Activated CD8-positive, alpha-beta memory T cell treated with anti-CD3 and anti-CD28 coated beads for 36 hours (primary cell): ENCODE measurements around the gene MAP4K1. TPM values are rescaled to one million over a fixed set of nuclear protein-coding genes. Genes with fewer than 3 reads are reported as not detected.

Source experiments
- CTCF ChIA-PET: fragments of 350-600 bp; sonication (Branson Sonifier 250); formaldehyde crosslinking; loops from one replicate; lab custom pipeline; 2021; ENCODE audit warnings: antibody characterized with exemption; lab: Charles Lee
- POLR2A ChIA-PET: fragments of 350-600 bp; sonication (Branson Sonifier 250); formaldehyde crosslinking; loops from one replicate; lab custom pipeline; 2021; ENCODE audit warnings: antibody characterized with exemption; lab: Charles Lee
- total RNA-seq, 2 experiments: library from RNA; stranded (reverse); gene quantifications; one replicate each; pipeline ENCODE4 v1.2.3, GENCODE V29; 2021

The MAP4K1 gene
- total RNA-seq, 2 experiments from 2014 or later = 159 to 165 TPM

DNA sequence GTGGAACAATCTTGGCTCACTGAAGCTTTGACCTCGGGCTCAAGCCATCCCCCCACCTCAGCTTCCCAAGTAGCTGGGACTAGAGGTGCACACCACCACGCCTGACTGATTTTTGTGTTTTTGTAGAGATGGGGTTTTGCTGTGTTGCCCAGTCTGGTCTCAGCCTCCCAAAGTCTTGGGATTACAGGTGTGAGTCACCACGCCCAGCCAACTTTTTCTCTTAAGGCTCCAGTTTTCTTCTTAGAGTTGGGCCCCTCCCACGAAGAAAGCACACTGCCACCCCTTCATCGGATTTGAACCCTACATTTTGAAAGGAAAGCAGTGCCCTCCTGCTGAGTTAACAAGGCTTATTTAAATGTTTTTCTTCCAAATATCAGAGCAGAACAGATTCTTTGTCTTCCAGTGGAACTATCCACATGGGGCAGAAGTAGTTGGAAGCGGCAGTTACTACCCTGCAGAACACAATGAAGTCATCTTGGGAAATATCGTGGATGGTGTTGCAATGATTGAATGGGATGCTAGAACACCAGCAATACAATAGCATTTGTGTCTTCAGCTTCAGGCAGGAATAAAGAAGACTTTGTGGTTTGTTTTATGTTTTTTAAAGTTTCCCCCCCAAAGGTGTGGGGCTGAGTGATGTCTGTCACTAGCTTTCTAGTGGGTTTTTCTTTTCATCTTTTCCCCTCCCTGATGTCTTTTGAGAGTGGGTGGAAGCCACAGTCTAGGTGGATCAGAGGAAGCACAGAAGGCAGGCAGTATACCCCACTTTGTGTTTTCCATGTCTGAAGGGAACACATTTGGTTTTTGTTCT lies 38.6 kb upstream of the MAP4K1 start:
- CTCF ChIA-PET = interaction anchor here (0.9 to 1.2 kb wide), 3 partner anchors 11 to 124 kb away, joined by 3 read pairs; no protein-coding TSS in a partner anchor
- POLR2A ChIA-PET = interaction anchor here (0.6 to 1.3 kb wide), 3 partner anchors 9 to 28 kb away, joined by 3 to 7 read pairs (median 4); partner anchors contain the start of gene ACTN4

DNA sequence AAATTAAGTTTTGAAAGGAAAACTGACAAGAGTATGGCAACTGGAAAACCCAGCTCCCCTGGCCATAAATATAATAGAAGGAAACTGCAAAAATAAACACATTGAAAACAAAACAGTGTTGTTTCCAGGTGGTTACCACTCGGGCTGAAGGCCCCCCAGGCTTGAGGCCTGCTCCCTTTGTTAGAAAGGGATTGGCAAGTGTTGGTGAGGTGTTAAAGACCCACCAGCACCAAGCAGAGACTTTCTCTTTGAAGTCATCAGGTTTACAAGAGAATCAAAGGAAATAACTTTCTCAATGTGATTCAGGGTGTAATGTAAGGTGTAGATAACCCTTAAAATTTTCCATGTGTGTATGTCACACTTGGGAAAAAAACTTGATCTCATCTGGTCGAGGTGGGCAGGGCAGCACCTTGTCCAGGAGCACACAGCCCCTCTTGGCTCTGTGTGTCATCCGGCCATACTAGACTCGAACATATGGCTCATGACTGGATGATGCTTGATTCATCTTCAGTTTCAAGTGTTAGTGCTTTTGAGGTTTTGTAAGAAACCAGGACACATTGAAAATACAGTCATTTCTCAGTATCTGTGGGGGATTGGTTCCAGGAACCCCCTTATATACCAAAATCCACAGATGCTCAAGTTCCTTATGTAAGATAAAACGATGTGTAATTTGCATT lies 37.5 kb upstream of the MAP4K1 start:
- ChIA-PET POLR2A (no interaction called here), CTCF (no interaction called here)

DNA sequence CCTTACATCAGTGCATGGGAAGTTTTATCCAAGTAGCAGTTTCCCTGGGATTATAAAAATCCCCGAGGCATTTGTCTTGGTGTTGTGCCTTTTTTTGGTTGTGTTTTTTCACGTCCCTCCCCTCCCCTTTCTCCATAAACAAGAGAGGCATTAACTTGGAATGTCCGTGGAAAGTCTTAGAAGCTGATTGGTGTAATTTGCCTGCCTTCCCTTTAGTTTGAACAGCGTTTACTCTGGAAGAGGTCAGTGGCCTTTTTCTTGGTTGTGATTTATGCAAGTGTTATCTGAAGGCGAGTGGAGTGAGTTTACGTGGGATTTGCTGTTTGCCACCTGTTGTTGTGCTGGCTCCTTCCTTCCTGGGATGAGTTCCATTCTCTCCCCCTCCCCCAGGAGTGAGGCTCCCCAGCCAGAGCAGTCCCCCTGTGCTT lies 36.9 kb upstream of the MAP4K1 start:
- CTCF ChIA-PET = interaction anchor here (1.6 kb wide), 1 partner anchor 16 kb away, joined by 6 read pairs; no protein-coding TSS in a partner anchor
- POLR2A ChIA-PET = no interaction called here

DNA sequence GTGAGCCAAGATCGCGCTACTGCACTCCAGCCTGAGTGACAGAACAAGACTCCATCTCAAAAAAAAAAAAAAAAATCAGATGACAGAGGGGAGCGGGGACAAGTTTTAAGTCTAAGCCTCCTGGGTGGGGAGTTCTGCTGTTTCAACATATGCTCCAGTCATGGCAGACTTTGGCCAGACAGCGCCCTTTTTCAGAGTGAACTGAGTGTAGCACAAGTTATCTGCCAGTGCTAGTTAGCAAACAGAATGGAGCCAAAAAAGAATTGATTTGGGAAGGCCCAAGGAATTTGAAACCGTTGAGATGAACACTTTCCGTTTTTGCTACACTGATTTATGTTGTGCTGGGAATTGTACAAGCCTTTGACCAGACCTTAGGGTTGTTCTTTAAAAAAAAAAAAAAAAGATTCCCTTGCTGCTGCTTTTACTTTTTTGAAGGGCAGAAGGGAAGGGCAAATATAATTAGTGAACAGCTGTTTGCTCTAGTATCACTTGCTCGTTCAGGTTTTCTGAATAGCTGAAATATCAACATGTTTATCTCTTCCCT lies 35.3 kb upstream of the MAP4K1 start:
- ChIA-PET POLR2A (interaction anchor here (0.7 kb wide), 1 partner anchor 29 kb away, joined by 3 read pairs; no protein-coding TSS in a partner anchor), CTCF (interaction anchor here (0.5 to 1.6 kb wide), 2 partner anchors 17 to 331 kb away, joined by 3 to 6 read pairs; no protein-coding TSS in a partner anchor)

DNA sequence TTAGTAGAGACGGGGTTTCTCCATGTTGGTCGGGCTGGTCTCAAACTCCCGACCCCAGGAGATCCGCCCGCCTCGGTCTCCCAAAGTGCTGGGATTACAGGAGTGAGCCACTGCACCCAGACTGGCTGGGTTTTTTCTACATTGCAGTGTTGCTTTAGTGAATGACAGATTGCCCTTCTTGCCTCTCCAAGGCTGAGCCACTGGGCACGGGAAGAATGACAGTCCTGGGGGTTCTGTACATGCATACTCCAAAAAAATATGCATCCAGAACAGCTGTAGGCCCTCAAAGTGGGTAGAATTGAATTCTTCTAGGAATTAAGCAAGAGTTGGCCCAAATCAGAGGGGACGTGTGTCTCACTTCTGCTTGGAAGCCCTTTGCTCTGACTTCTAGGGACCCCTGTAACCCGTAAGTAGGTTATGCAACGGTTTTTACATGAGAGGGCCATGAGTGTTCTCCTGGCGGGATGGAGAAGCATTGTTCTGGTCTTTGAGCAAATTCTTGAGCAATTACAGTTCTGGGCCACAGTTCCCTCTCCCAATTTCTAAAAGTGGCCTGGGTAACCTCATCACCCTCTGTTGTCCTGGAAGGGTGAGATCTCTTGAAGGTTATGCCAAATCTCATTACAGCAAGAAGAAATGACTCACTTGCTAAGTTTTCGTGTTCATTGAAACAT lies 33.3 kb upstream of the MAP4K1 start:
- CTCF ChIA-PET = no interaction called here

DNA sequence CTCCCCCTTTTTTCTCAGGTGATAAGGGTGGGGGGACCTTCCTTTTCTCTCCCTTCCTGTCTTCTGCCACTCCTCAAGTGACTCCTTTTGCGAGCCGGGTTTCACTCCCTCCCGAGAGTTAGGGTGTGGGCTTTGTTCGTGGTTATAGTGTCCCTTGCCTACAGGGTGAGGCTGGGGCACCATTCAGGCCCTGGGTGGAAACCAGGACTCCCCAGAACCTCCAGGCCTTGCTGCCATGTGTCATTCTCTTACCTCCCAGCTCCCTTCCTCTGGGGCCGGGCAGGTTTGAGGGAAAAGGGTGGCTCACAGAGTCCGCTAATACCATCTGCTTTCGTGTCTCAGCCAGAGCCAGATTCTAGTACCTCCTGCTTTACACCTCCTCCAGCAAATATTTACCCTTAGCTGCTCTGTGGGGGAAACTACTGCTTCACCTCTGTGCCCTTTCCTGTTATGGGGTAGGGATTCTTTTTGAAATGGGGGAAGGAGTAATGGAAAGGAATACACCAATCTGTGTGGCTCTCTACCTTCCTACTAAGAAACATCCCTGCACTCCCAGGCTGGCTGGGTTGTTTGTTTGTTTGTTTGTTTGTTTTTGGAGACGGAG lies 32.5 kb upstream of the MAP4K1 start:
- POLR2A ChIA-PET = no interaction called here
- CTCF ChIA-PET = no interaction called here

More for the DNA sequence above, 33.3 kb upstream of the MAP4K1 start:
- POLR2A ChIA-PET = no interaction called here

DNA sequence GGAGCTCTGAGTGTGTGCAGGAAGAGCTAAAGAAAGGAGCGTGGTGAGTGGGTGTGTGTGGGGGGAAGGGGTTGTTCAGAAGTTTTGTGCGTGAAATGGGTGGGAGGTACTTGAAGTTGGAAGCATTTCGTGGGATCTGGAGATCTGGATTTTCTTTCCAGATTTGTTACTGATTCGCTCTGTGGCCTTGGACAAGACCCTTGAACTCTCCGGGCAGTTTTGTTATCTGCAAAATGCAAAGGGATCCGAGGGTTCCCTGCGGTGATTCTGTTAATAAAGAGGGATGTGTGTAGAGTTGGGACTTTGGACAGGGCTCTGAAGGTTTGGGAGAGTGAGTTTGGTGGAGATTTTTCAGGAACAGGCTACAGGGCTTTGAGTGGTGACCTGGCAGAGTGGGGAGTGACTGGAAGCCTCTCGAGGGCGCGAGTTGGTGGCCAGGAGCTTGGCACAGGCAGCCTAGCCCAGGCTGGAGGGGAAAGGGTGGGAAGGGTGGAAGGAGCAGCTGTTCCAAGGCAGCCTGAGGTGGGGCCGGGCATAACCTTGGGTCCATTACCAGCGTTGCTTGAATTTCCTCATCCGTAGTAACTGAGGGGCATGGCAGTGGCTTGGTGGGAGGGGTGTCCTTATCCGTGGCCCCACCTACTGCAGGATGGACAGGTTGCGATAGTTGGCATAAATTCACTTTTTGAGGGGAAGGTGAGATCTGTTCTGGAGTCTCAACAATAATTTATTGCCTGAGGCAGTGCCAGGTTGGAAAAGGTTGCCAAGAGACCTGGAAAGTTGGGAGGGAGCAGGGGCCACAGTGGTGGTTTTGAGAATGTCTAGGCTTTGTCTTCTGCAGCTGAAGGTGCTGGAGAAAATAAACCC lies 31.8 kb upstream of the MAP4K1 start:
- POLR2A ChIA-PET = no interaction called here
- CTCF ChIA-PET = interaction anchor here (0.5 to 3.5 kb wide), 3 partner anchors 13 to 34 kb away, joined by 3 to 16 read pairs (median 5); no protein-coding TSS in a partner anchor

DNA sequence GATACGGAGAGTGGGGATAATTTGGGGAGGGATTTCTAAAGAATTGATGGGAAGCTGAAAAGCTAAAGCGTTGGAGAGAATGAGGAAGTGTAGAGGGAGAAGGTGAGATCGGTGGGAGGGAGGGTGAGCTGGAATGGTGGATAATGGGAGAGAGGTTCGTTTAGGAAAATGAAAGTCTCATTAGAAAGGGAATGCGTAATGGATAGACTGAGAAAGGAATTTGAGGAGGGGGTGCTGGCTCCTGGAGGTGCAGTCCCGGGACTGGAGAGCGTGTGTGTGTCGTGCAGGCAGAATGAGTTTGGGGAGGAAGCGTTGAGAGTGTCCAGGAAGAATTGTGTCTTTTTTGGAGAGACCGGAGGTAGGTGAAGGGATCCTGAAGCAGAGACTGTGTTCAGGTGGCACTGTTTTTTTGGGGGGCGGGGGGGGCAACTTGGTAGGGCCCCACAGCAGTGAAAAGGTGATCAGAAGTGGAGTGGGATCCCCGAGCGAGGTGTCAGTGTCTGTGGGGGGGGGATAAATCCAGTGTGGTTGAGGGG lies 31.1 kb upstream of the MAP4K1 start:
- ChIA-PET POLR2A (no interaction called here), CTCF (interaction anchor here (0.5 to 3.5 kb wide), 3 partner anchors 12 to 33 kb away, joined by 3 to 16 read pairs (median 5); no protein-coding TSS in a partner anchor)

DNA sequence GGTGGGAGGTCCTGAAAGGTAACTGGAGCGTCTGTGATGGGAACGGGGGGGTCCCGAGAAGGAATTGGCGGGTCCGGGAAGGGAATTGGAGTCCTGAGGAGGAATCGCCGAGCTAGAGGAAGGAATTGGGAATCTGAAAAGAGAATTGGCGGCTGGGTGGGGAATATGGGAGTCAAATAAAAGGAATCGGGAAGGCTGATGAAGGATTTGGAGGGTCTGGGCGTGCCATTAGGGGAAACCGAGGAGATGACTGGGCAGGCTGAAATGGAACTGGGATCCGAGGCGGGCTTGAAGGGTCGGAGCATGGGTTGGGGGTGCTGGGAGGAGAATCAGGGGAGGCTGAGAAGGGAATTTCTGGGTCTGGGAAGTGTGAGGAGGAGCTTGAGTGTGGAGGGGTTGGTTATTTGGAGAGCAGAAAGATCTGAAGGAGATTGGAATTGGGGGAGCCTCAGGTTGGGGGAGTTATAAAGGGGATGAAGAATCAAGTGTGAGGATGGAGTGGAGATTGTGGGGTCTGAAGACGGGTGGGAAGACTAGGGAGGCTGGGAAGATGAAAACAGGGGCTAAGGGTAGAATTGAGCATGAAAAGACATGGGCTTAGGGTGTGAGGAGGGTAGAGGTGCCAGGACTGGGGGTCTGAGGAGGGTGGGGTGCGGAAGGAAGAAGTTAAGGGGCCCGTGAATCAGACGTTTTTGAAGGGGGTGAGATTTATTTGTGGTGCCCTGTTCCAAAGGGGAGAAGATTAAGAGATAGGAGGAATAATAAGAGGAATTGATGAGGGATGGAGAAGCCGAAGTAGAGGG lies 30.4 kb upstream of the MAP4K1 start:
- CTCF ChIA-PET = interaction anchor here (1.0 to 3.5 kb wide), 5 partner anchors 10 to 38 kb away, joined by 3 to 16 read pairs (median 5); partner anchors contain the start of gene EIF3K

DNA sequence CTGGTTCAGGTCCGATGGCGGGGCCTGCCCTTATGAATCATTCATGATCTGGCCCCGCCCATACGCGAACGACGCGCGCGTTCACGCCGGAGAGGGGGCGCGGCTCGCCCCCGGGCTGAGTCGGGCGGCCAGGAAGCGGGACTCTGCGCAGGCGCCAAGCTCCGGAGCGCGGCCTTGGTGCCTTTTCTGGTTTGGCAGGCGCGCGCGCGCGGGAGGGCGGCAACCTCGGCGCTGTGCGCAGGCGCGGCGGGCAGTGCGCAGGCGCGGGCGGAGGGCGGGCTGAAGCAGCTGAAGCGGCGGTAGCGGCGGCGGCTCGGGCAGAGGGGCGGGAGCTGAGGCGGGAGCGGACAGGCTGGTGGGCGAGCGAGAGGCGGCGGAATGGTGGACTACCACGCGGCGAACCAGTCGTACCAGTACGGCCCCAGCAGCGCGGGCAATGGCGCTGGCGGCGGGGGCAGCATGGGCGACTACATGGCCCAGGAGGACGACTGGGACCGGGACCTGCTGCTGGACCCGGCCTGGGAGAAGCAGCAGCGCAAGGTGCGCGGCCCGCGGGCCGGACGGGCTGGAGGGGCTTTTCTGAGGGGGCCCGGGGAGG lies 29.7 kb upstream of the MAP4K1 start, which contains the start of gene ACTN4:
Gene ACTN4 (plus strand): TSS at position 282 of the 598 bp plus-strand sequence. CDS start 97 bp downstream, at position 379.
- POLR2A ChIA-PET = interaction anchor here (0.7 to 1.3 kb wide), 6 partner anchors 9 to 312 kb away, joined by 3 to 10 read pairs (median 4); partner anchors contain the start of gene ECH1
- CTCF ChIA-PET = interaction anchor here (0.8 to 3.5 kb wide), 8 partner anchors 9 to 282 kb away, joined by 3 to 16 read pairs (median 4); partner anchors contain the start of gene EIF3K

More for the DNA sequence above, 30.4 kb upstream of the MAP4K1 start:
- POLR2A ChIA-PET = interaction anchor here (0.7 to 1.3 kb wide), 5 partner anchors 9 to 312 kb away, joined by 3 to 10 read pairs (median 4); partner anchors contain the start of gene ECH1

DNA sequence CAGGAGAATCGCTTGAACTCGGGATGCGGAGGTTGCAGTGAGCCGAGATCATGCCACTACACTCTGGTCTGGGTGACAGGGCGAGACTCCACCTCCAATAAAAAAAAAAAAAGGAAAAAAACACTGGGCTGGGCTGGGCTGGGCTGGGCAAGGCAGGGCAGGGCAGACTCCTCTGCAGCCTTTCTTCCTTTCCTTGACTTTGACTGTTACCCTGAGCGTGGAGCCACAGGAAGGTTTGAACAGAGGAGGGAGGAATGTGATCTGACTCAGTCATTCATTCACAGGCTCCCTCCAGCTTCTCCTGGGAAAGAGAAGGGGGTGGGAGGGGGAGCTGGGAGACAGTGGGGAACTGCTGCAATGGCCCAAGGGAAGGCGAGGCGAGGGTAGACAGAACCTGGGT lies 27.0 kb upstream of the MAP4K1 start:
- ChIA-PET CTCF (interaction anchor here (0.8 to 1.6 kb wide), 2 partner anchors 10 to 242 kb away, joined by 3 to 7 read pairs; partner anchors contain the start of gene FAM98C), POLR2A (interaction anchor here (0.7 kb wide), 1 partner anchor 43 kb away, joined by 4 read pairs; no protein-coding TSS in a partner anchor)

DNA sequence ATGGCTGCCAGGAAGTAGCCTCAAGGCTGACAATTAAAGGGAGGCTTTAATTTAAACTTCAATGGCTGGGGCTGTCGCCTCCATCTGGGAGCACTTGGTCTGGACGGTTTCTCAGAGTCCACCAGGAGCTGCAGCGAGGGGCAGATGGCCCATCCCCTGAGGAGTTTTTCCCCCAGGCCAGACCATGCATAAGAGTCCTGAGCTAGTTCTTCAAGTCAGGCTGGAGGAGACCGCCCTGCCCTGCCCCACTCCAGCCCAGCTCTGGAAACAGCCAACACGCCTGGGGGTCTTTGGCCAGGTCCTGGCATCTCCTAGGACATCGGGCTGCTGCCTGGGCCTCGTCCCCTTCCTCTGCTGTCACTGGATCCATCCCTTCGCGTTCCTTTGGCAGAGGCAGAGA lies 24.4 kb upstream of the MAP4K1 start:
- POLR2A ChIA-PET = interaction anchor here (0.6 kb wide), 1 partner anchor 81 kb away, joined by 6 read pairs; no protein-coding TSS in a partner anchor

DNA sequence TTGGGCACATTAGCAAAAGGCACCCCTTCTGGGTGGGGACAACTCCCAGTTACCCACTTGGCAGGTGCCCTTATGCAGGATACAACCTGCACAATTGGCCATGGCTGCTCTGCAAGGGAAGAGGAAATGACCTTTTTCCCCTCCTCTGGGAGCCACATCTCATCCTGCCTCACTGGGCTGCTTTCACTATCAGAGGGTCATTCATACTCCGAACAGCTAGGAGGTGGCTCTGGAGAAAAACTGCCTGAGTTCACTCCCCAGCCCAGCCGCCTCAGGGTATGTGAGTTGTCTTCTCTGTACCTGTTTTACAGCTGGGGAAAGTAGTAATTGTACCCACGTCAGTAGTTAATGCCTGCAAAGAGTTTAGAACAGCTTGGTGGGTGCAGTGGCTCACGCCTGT lies 22.6 kb upstream of the MAP4K1 start:
- ChIA-PET CTCF (no interaction called here), POLR2A (no interaction called here)

More for the DNA sequence above, 24.4 kb upstream of the MAP4K1 start:
- CTCF ChIA-PET = no interaction called here

DNA sequence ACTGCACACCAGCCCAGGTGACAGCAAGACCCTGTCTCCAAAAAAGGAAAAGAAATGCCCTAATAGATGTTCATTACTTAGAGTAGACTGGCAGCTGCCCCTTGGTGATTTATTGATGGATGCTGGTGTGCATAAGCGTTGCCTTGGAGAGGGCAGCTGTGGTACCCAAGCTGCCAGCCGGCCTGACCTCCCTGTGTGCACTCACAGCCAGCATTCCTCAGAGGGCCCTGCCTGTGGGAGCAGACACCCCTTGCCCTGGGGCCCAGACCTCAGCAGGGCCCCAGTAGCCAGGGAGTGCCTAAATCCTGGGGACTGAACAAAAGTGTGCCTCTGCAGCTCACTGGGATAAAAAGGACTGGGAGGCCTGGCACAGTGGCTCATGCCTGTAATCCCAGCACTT lies 21.9 kb upstream of the MAP4K1 start:
- POLR2A ChIA-PET = no interaction called here

DNA sequence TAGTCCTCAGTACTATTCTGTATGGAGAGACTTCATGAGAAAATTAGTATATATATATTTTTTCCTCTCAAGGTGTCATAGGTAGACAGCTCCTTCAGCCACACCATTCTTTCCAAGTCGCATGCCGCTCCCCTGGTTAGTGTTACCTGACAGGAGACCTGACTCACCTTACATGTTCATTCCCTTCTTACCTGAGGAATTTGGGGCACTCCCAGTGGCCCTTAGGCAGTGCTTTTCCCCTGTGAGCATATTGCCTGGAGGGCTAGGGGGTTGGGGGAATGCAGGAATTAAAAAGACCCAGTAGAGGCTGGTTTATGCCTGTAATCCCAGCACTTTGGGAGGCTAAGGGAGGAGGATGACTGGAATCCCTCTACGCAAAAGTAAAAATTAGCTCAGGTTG lies 20.7 kb upstream of the MAP4K1 start:
- ChIA-PET POLR2A (no interaction called here), CTCF (interaction anchor here (0.7 to 1.1 kb wide), 4 partner anchors 9 to 236 kb away, joined by 3 to 4 read pairs (median 3); partner anchors contain the start of genes ACTN4 and FAM98C)

More for the DNA sequence above, 21.9 kb upstream of the MAP4K1 start:
- CTCF ChIA-PET = no interaction called here
